Measurements from ENCODE around the gene CDKN2AIPNL.

DNA sequence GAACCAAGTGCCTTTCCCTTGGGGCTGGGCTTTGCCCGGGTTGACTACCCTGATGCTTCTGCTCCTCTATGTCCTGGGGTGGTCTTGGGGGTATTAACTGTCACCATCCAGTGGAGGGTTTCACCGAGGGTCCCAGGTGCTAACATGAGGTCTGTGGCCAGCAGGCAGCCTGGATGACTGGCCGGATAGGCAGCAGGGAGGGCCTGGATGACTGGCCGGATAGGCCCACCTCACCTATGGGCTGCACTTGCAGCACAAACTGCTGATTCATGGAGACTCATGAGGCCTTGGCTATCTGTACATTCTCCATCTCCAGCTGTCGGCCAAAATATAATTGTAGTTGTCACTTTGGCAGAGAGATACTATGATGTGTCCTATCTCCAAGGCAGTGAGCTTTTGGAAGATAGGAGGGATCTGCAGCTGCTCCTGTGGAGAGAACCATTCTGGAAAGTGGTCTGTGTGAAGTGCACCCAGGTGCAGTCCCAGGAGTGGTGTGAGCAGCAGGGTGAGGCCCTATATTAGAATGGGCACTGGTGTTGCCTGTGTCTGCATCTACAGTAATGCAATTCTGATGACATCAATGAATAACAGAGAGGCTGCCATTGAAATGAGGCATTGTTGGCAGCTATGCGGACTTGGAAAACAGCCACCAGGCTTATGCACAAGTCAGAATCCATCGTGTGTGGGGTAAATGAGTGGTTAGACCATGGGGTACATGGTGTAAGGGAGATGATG is 26.3 kb upstream of the CDKN2AIPNL start:
- TF ChIP-seq, protein P1, sequence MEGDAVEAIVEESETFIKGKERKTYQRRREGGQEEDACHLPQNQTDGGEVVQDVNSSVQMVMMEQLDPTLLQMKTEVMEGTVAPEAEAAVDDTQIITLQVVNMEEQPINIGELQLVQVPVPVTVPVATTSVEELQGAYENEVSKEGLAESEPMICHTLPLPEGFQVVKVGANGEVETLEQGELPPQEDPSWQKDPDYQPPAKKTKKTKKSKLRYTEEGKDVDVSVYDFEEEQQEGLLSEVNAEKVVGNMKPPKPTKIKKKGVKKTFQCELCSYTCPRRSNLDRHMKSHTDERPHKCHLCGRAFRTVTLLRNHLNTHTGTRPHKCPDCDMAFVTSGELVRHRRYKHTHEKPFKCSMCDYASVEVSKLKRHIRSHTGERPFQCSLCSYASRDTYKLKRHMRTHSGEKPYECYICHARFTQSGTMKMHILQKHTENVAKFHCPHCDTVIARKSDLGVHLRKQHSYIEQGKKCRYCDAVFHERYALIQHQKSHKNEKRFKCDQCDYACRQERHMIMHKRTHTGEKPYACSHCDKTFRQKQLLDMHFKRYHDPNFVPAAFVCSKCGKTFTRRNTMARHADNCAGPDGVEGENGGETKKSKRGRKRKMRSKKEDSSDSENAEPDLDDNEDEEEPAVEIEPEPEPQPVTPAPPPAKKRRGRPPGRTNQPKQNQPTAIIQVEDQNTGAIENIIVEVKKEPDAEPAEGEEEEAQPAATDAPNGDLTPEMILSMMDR (IDR thresholded peaks at IDR 0.05), result no peak
- no peak for TF ChIP-seq POLR2A (IDR thresholded peaks at IDR 0.05)
